ENCODE results near the gene MAG.

GRCh38 chr19:35313587-35313986 lies 21.6 kb downstream of the MAG start:
- TF ChIP-seq TAF1 (IDR thresholded peaks at IDR 0.05; ENCODE audit: borderline replicate concordance, insufficient read depth, low read length) (no peak), POLR2AphosphoS5 (IDR thresholded peaks at IDR 0.05; ENCODE audit: low read depth, low read length) (no peak), SIN3A (IDR thresholded peaks at IDR 0.05; ENCODE audit: borderline replicate concordance, insufficient read depth, low read length) (no peak), REST (IDR thresholded peaks at IDR 0.05; ENCODE audit: insufficient read depth in 1 of 2, low read depth in 2 of 2, low read length in 2 of 2) (no peak), FOXP2 (optimal IDR thresholded peaks at IDR 0.05; ENCODE audit: borderline replicate concordance, extremely low read depth, extremely low read length, insufficient read depth) (no peak)

Data from PFSK-1 (cell line).